Sigmoid colon (tissue), 7 donors: ENCODE data around the gene CYP2E1. TPM values are rescaled to one million over a fixed set of nuclear protein-coding genes. Genes with fewer than 3 reads are reported as not detected.

Experiments
- DNase-seq: peaks from one replicate; pipeline ENCODE4 v3.0.0-alpha.2; 2019
- H3K27ac ChIP-seq, 4 donors: fragments of 200-600 bp; sonication (generic); one replicate each; pipeline ENCODE4 v1.5.1; 2016 to 2019; ENCODE audit warnings: mild to moderate bottlenecking in 1 of 4
- H3K27me3 ChIP-seq, 3 donors: fragments of 200-600 bp; sonication (generic); one replicate each; pipeline ENCODE4 v1.5.1; 2019; ENCODE audit warnings: mild to moderate bottlenecking in 1 of 3
- H3K36me3 ChIP-seq, 4 donors: fragments of 200-600 bp; sonication (generic); one replicate each; pipeline ENCODE4 v1.5.1; 2016 to 2019
- H3K4me1 ChIP-seq, 4 donors: fragments of 200-600 bp; sonication (generic); one replicate each; pipeline ENCODE4 v1.5.1; 2017 to 2019
- H3K4me3 ChIP-seq, 4 donors: fragments of 200-600 bp; sonication (generic); one replicate each; pipeline ENCODE4 v1.5.1; 2017 to 2019; ENCODE audit warnings: mild to moderate bottlenecking in 2 of 4, moderate library complexity in 1 of 4
- H3K9me3 ChIP-seq, 4 donors: fragments of 200-600 bp in 3 of 4; sonication (generic) in 3 of 4; one replicate each; pipeline versions ENCODE4 v1.5.1 to v1.6.1; 2013 to 2019
- CTCF ChIP-seq, 4 experiments: fragments of 450-650 bp in 3 of 4; fragments of 200-600 bp in 1 of 4; IDR thresholded peaks; one replicate each; pipeline ENCODE4 v1.5.1; 2016 to 2019; ENCODE audit warnings: antibody characterized with exemption in 4 of 4, mild to moderate bottlenecking in 3 of 4, moderate library complexity in 2 of 4
- EP300 ChIP-seq, 4 donors: sonication (generic); formaldehyde crosslinking; IDR thresholded peaks; one replicate each; pipeline ENCODE4 v1.6.1; 2017; ENCODE audit warnings: antibody characterized with exemption in 4 of 4
- POLR2A ChIP-seq, 2 donors: fragments of 450-650 bp; IDR thresholded peaks; one replicate each; pipeline ENCODE4 v1.6.1; 2016; ENCODE audit warnings: antibody characterized with exemption in 2 of 2, mild to moderate bottlenecking in 2 of 2, moderate library complexity in 2 of 2
- POLR2AphosphoS5 ChIP-seq, 4 donors: sonication (generic); formaldehyde crosslinking; IDR thresholded peaks; one replicate each; pipeline ENCODE4 v1.6.1; 2017; ENCODE audit warnings: antibody characterized with exemption in 4 of 4
- WGBS, 2 donors: extraction: QIAGEN DNeasy Blood & Tissue Kit; methylation state at CpG; one replicate each; pipeline ENCODE4 v1.1.7; 2013; 5-methylcytosine and 5-hydroxymethylcytosine counted together
- intact Hi-C: fragments of 100-400 bp; cut with DNase I; formaldehyde crosslinking; loops from one replicate; pipeline ENCODE4 v1.15.1; 2023
- polyA plus RNA-seq, 3 donors: library from polyadenylated mRNA; stranded (reverse); fragments of 200-250 nt; gene quantifications; one replicate each; pipeline ENCODE4 v1.2.3, GENCODE V29; 2013
- total RNA-seq, 4 donors: library from RNA; depleted of rRNA; stranded (reverse); fragments of >200 nt; gene quantifications; one replicate each; pipeline ENCODE4 v1.1.0, GENCODE V29; 2016
- donor health status: healthy with polysubstance abuse.
- donor health status: Bipolar disorder and iron deficiency.
- donor health status: healthy.

Gene CYP2E1
- total and polyA plus RNA-seq, 7 donors, result 0.66 to 7.2 (median 2.5) TPM; not detected in 2

- intact Hi-C loops, result loop anchor here (1.0 kb wide), 1 partner anchor 191 kb away; no protein-coding TSS in a partner anchor
- H3K9me3 ChIP-seq, result peaks cover 0 to 4% (median 3%) of the 10 kb centered on the region in 4 donors
- no peaks in the 10 kb centered on the region for H3K36me3 ChIP-seq
- H3K27ac ChIP-seq, result peak overlapping the region in 3 of 4 donors; percentile 55 to 65 (median 58)
- TF ChIP-seq CTCF (IDR thresholded peaks at IDR 0.05), result peak; percentile 25 to 90 (median 58)
- peak in 1 of 4 donors; percentile 43 for TF ChIP-seq POLR2AphosphoS5 (IDR thresholded peaks at IDR 0.05)
- no peak for TF ChIP-seq EP300 (IDR thresholded peaks at IDR 0.05)
- TF ChIP-seq POLR2A (IDR thresholded peaks at IDR 0.05), result peak in 1 of 2 donors; percentile 8
- peak overlapping the region; percentile 19 to 48 (median 40) for H3K4me3 ChIP-seq
- no peaks in the 10 kb centered on the region for H3K27me3 ChIP-seq
- peaks cover 0 to 13% (median 0%) of the 10 kb centered on the region in 4 donors for H3K4me1 ChIP-seq
- DNase-seq, result peak; percentile 82
- WGBS, 2 donors, result 1 to 2% methylated on average over 33 of the region's 33 CpGs
Measured at GRCh38 chr10:133520193-133520738, 6.9 kb upstream of the CYP2E1 start.

DNA sequence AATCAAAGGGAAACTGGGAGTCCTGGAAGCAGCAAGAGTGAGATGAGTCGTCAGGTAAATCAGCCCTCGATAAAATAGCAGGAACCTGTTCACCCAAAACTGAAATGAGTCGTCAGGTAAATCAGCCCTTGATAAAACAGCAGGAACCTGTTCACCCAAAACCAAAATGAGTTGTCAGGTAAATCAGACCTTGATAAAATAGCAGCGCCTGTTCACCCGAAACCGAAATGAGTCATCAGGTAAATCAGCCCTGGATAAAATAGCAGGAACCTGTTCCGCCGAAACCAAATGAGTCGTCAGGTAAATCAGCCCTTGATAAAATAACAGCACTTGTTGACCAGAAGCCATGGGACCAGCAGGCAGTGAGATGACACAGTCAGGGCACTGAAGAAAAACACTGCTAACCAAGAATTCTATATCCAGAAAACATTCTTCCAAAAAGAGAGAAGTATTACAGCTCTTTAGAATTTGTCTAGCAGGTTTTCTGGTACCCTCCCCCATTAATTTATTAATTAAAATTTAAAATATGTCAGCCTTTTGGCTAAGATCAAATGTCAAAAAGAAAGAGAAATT, 3.4 kb upstream of the CYP2E1 start:
- no peak for DNase-seq
- 90 to 95% methylated on average over 9 of the region's 9 CpGs for WGBS, 2 donors
- TF ChIP-seq POLR2AphosphoS5 (IDR thresholded peaks at IDR 0.05) (no peak), EP300 (IDR thresholded peaks at IDR 0.05) (no peak), CTCF (IDR thresholded peaks at IDR 0.05) (no peak), POLR2A (IDR thresholded peaks at IDR 0.05) (no peak)
- intact Hi-C loops, result no loop called here
- Histone ChIP-seq H3K9me3 (peaks cover 0 to 4% (median 3%) of the 10 kb centered on the region in 4 donors), H3K4me3 (no peak overlapping the region), H3K27ac (no peak overlapping the region), H3K36me3 (no peaks in the 10 kb centered on the region), H3K27me3 (peaks cover 13 to 28% (median 19%) of the 10 kb centered on the region in 3 donors), H3K4me1 (peaks cover 0 to 26% (median 13%) of the 10 kb centered on the region in 4 donors)

DNA sequence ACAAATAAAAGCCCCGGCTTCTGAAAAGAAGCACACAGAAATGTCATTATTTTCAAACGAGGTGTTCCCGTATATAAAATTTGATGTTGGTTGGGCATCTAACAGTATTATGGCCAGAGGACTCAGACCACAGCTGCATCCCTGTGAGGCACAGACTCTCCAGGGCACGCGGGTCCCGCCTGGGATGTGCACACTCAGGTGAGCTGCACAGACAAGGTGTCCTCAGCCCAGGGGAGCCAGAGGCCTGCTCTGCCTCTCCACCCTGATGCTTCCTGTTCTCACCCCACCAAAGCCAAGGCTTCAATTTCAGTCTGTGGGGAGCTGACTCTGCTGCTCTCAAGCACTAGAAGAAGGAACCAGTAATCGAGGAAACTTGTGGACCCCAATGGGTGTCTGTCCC, 1.7 kb upstream of the CYP2E1 start:
- TF ChIP-seq POLR2A (IDR thresholded peaks at IDR 0.05) (no peak), POLR2AphosphoS5 (IDR thresholded peaks at IDR 0.05) (no peak), CTCF (IDR thresholded peaks at IDR 0.05) (no peak), EP300 (IDR thresholded peaks at IDR 0.05) (no peak)
- 86% methylated on average over 7 of the region's 7 CpGs for WGBS, 2 donors

DNA sequence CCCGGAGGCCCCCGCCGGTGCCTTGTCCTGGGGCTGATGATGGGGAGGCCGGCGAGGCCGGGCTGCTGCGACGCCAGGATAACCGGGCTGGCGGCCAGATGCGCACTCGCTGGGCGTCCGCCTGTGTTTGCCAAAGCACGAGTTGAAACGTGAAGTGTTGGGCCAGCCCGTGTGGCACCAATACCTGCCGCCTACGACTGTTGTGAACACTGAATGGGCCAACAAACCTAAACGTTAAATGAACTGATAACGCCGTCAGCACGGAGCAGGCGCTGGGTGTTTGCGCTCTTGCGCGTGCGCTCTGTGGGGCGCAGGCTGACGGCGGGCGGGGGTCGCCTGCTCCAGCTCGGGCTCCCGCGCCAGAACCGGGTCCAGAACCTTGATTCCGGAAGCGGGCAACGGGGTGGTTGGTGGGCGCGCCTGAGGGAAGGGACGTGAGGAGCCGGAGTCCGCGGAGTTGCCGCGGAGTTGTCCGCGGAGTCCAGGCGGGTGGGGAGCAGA, 658 bp downstream of the CYP2E1 start:
- Histone ChIP-seq H3K27me3 (peaks cover 13 to 47% (median 31%) of the 10 kb centered on the region in 3 donors), H3K4me3 (peak overlapping the region in 2 of 4 donors; percentile 29 to 32), H3K27ac (no peak overlapping the region), H3K4me1 (peaks cover 0 to 23% (median 18%) of the 10 kb centered on the region in 4 donors), H3K9me3 (peaks cover 0 to 4% (median 3%) of the 10 kb centered on the region in 4 donors), H3K36me3 (peaks cover 0 to 3% (median 0%) of the 10 kb centered on the region in 4 donors)
- WGBS, 2 donors, result 15 to 23% methylated on average over 51 of the region's 51 CpGs
- no peak for DNase-seq
- TF ChIP-seq CTCF (IDR thresholded peaks at IDR 0.05) (no peak), POLR2A (IDR thresholded peaks at IDR 0.05) (no peak), EP300 (IDR thresholded peaks at IDR 0.05) (no peak), POLR2AphosphoS5 (IDR thresholded peaks at IDR 0.05) (no peak)
- intact Hi-C loops, result no loop called here

More for the DNA sequence above, 1.7 kb upstream of the CYP2E1 start:
- Histone ChIP-seq H3K4me3 (no peak overlapping the region), H3K4me1 (peaks cover 0 to 23% (median 20%) of the 10 kb centered on the region in 4 donors), H3K27ac (no peak overlapping the region), H3K9me3 (peaks cover 0 to 4% (median 3%) of the 10 kb centered on the region in 4 donors), H3K27me3 (peaks cover 13 to 42% (median 26%) of the 10 kb centered on the region in 3 donors), H3K36me3 (no peaks in the 10 kb centered on the region)
- intact Hi-C loops, result no loop called here
- no peak for DNase-seq
